GM04504 (cell line): ENCODE data around the gene ERAS.
A peak's percentile ranks its signal among the peaks of the same experiment; 100 is the strongest.
"Not testable (repeated sequence)": the region's sequence is repeated elsewhere in the genome, so short reads cannot be mapped to it uniquely, and the experiment has no call there.

Experiments used
- DNase-seq: peaks from one replicate; pipeline ENCODE4 v3.0.0-alpha.2; 2012; ENCODE audit warnings: low read depth

The ERAS gene

GRCh38 chrX:48798318-48798717 is 28.0 kb upstream of the ERAS start:
- no peak for DNase-seq

GRCh38 chrX:48800574-48801279 is 25.6 kb upstream of the ERAS start:
- no peak for DNase-seq

GRCh38 chrX:48801280-48802088 is 24.8 kb upstream of the ERAS start, which contains the start of gene HDAC6:
Gene HDAC6 (plus strand): TSS chrX:48802067. CDS start chrX:48802693, 626 bp downstream.
- DNase-seq, result peak; percentile 96

GRCh38 chrX:48802089-48802904 is 24.0 kb upstream of the ERAS start:
- peak; percentile 40 for DNase-seq

GRCh38 chrX:48802905-48803200 is 23.5 kb upstream of the ERAS start:
- no peak for DNase-seq

GRCh38 chrX:48806081-48806480 is 20.2 kb upstream of the ERAS start:
- DNase-seq, result no peak

- no peak for DNase-seq
Observed at GRCh38 chrX:48813644-48814043, 12.7 kb upstream of the ERAS start.

GRCh38 chrX:48814722-48815121 is 11.6 kb upstream of the ERAS start:
- no peak for DNase-seq

GRCh38 chrX:48815266-48815665 is 11.0 kb upstream of the ERAS start:
- no peak for DNase-seq

GRCh38 chrX:48816014-48816810 is 10.1 kb upstream of the ERAS start:
- DNase-seq, result no peak

- DNase-seq, result no peak
Observed at GRCh38 chrX:48818098-48818497, 8.2 kb upstream of the ERAS start.

GRCh38 chrX:48818866-48819265 is 7.4 kb upstream of the ERAS start:
- no peak for DNase-seq

GRCh38 chrX:48819394-48819793 is 6.9 kb upstream of the ERAS start:
- DNase-seq, result not testable (repeated sequence)

GRCh38 chrX:48823053-48823452 is 3.3 kb upstream of the ERAS start:
- DNase-seq, result no peak

GRCh38 chrX:48824066-48824465 is 2.2 kb upstream of the ERAS start:
- no peak for DNase-seq

- DNase-seq, result no peak
Observed at GRCh38 chrX:48826876-48827653, 752 bp downstream of the ERAS start.

GRCh38 chrX:48827654-48827968 is 1.3 kb downstream of the ERAS start:
- no peak for DNase-seq

- no peak for DNase-seq
Observed at GRCh38 chrX:48829016-48829735, 2.9 kb downstream of the ERAS start.

- DNase-seq, result no peak
Observed at GRCh38 chrX:48831136-48831908, 5.0 kb downstream of the ERAS start.

GRCh38 chrX:48831909-48832291 is 5.6 kb downstream of the ERAS start:
- DNase-seq, result no peak
